Middle frontal gyrus (tissue), 1 donor: ENCODE measurements around the gene POC1A.
"Not testable (repeated sequence)": the region's sequence is repeated elsewhere in the genome, so short reads cannot be mapped to it uniquely, and the experiment has no call there.

Source experiments
- DNase-seq: peaks from one replicate; pipeline ENCODE4 v3.0.0-alpha.2; 2015; ENCODE audit warnings: low spot score; ENCODE audit errors: extremely low spot score

The POC1A gene

GRCh38 chr3:52184690-52185089 is 30.5 kb upstream of the POC1A start:
- no peak for DNase-seq

GRCh38 chr3:52183786-52184445 is 29.7 kb upstream of the POC1A start:
- DNase-seq: no peak

- DNase-seq: no peak
Measured at GRCh38 chr3:52182691-52183090, 28.5 kb upstream of the POC1A start.

DNA sequence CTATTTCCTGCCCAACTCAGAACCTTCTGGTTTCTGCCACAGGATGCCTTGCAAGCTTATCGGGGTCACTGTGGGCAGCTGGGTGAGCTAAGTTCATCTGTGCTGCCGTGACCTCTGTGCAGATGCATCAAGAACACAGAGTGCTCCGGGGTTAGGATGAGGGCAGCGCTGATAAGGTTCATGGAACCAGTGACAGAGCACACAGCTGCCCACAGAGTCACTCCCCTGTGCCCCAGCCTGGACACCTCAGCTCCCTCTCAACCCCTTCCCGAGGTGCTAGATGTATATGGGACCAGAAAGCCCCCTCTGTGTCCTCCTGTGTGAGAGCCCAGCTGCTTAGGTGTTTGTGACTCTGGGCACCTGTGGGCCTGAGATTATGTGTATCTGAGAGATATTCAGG is 28.0 kb upstream of the POC1A start:
- DNase-seq: no peak

DNA sequence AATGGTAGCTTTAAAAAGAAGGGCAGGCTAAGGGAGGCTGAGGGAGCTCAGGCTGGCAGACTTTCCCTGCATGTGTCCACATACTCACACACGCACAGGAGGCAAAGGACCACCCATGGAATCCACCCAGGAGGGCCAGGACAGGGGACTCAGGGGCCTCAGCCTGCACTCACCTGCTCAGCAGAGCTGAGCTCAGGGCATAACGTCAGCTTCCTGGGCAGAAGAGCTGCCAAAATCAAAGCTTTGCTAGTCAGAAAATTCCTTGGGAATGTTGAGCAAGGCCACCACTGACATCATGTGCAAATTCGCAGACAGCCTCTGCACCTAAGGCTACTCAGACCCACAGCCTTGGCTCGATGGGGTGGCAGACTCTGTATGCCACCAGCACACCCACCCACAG is 27.3 kb upstream of the POC1A start:
- DNase-seq: no peak

GRCh38 chr3:52178537-52178936 is 24.3 kb upstream of the POC1A start:
- no peak for DNase-seq

- not testable (repeated sequence) for DNase-seq
Measured at GRCh38 chr3:52178126-52178525, 23.9 kb upstream of the POC1A start.

GRCh38 chr3:52177701-52178042 is 23.4 kb upstream of the POC1A start:
- DNase-seq: no peak

DNA sequence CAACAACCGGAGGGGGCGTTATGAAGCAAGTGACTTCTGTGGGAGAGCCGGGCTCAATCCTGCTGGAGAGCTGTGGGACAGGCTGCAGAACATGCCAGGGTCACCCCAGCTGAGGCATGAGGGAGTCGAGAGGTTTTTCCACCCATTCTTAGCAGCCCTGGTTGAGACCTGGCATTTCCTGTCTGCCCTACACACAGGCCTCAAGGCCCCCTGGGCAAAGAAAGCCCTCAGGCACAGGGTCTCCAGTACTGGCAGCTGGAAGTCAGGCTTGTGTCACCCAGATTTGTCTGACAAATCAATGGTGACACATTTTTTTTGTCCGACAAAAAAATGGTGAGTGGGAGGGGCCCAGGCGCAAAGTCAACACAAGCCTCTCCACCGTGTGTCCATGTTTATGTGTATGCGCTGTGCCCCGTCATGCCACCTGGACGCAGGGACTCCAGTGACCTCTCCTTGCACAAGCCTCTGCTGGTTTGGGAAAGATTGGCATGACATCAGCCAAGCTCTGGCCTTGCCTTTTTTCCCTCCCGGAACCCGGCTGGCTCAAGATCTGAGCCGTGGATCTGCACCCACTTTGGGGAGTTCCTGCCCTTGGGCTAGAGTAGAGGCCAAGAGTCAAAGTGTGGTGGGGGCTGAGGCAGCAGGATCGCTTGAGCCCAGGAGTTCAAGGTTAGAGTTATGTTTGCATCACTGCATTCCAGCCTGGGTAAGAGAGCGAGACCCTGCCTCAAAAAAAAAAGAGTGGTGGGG is 22.9 kb upstream of the POC1A start:
- no peak for DNase-seq

DNA sequence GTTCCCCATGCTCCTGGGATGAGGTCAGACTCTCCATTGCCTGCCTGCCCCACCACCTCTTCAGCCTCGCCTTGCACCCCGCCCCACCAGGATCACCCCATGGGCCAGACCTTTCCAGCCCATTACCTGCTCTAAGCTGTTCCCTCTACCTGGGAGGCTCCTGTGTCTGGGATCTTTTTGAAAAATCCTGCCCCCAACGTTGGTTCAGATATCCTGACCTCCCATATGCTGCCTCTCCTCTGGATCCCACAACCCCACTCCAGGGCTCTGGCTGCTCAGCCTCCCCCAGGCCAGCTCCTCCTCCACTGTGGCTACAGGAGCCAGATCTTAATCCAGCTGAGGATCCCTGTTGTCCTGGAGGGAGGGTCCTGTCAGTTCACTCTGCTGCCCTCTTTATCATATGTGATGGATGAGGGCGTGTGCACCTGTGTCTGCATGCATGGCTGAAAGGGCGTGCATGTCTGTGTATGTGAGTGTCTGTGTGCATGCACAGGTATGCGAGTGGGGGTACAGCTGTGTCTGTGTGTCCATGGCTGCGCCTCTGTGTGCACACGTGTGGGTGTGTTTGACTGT is 22.0 kb upstream of the POC1A start:
- DNase-seq: no peak

- no peak for DNase-seq
Measured at GRCh38 chr3:52175416-52176179, 21.4 kb upstream of the POC1A start.

- DNase-seq: no peak
Measured at GRCh38 chr3:52174896-52175295, 20.7 kb upstream of the POC1A start.

GRCh38 chr3:52173101-52173500 is 18.9 kb upstream of the POC1A start:
- DNase-seq: no peak

DNA sequence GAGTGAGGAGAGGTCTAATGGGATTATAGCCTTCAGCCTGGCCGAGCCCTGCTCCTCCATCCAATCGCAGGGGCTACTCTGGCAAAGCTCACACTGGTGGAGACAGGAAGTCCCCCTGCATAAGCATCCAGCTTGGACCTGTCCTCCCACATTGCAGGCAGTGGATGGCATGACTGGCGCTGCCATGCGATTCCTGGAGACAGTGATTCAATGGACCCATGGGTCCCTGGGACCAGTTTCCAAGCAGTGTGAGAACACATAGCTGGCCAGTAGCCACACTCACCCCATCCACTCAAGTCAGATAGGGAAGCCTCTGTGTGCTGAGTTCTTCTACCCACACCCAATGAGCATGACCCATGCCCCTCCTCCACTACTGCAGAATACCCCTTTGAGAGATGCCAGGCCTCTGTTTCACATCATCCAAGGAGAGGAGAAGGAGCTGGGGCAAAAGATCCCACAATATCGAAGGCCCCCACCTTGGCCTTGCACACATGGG is 18.1 kb upstream of the POC1A start:
- DNase-seq: no peak

GRCh38 chr3:52171514-52172261 is 17.5 kb upstream of the POC1A start:
- no peak for DNase-seq

DNA sequence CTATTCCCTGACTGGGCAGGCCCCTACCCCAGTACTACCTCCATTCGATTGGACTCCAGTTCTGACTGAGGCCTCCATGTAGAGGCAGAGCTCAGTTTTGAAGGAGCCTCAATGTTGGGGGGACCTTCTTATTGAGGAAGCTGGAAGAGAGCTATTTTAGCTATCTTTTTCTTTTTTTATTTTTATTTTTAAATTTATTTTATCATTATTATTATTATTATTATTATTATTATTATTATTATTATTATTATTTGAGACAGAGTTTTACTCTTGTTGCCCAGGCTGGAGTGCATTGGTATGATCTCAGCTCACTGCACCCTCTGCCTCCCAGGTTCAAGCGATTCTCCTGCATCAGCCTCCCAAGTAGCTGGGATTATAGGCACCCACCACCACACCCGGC is 16.0 kb upstream of the POC1A start:
- not testable (repeated sequence) for DNase-seq

DNA sequence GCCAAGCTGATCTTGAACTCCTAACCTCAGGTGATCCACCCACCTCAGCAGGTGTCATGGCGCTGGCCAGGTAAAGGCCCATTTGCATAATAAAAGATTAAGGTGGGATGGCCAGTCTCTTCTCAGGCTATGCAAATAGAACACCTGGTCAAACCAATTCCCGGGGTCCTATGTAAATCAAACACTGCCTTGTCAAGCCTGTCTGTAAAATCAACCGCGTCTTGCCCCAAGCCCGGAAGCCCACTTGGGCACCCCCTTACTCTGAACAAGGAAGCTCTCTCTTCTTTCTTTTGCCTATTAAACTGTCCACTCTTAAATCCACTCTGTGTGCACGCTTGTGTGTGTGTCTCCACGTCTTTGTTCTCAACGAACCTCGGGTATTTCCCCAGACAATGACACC is 13.0 kb upstream of the POC1A start:
- DNase-seq: no peak

DNA sequence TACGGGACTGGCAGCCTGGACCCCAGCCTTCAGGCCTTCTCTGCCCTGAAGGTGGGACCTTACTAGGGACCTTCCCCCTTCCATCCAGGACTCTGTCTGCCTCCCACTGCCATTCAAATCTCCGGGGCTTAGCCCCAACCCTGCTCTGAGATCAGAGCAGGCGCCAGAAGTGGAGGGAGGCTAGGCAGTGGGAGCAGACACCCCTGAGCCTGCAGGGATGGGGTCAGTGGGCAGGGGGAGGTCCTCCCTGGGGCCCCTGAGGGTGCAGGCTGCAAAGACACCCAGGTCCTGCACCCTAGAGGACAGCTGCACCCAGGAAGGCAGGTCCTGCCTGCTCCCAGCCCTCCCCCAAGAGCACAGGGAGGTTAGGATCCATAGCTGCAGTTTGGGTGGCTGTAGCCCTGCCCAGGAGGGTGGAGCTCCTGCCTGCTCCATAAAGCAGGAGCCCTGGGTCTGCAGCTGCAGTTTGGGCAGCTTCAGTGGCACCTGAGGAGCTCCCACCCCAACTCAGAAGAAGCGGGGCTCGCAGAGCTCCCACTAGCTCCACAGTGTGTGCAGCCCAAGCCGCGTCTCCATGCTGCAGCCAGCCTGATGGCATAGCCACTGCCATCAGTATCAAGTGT is 8.1 kb upstream of the POC1A start:
- no peak for DNase-seq

GRCh38 chr3:52159503-52159902 is 5.3 kb upstream of the POC1A start:
- DNase-seq: no peak

DNA sequence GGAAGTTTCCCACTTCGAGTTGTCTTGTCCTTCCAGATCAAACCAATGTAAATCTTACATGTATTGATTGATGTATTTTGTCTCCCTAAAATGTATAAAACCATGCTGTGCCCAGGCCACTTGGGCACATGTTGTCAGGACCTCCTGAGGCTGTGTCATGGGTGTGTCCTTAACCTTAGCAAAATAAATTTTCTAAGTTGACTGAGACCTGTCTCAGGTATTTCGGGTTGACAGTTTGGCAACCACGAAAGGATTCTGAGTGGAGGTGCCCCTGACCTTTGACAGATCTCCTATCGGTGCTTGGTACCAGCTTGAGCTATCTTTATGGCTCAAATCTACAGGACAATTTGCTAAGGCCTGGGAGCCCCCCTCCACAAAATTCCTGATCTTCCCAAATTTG is 1.7 kb upstream of the POC1A start:
- no peak for DNase-seq
